ENCODE measurements around the gene NIP7. TPM values are rescaled to one million over a fixed set of nuclear protein-coding genes. Genes with fewer than 3 reads are reported as not detected.

Gene NIP7
- total RNA-seq, 4 donors from 2014 or later, result 7.3 to 13.5 (median 9.7) TPM

DNA sequence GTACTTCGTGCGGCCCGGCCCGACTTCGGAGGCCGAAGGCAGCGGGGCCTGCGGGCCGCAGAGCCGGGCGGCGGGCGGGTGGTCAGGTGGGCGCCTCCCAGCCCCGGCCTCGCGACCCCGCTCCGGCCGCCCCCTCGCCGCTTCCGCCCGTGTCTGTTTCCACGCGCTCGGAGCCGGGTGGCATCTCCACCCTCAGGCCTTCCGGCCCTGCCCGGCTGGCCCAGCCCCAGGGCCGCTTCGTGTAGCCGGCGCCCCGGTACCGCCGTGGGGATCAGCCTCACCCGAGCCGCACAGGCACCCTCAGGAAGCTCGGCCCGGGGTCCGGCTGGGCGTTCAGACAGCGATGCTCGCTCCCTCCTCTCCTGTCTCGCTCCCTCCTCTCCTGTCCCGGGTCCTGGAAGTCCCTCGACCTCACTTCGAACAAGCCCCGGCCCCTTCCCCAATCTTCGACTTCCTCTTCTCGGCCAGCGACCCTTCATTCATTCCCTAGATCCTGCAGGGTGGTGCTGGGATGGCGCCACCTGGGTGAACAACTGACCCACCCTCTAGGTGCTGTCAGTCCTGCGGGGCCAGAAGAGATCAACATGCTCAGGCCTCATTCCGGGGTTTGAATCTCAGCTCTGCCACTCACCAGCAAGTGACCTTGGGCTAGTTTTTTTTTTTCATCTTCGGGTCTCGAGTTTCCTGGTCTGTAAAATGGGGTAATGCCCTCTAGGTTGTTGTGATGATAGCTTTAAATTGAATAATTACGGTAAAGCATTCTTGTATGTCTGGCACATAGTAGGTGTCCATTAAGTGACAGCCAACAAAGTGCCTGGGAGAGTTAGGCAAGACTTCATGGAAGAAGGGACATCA, 27.8 kb upstream of the NIP7 start:
- DNase-seq (no peak), ATAC-seq (peak; percentile 44 to 57)
- Histone ChIP-seq H3K27ac (peak overlapping the region; percentile 81 to 95 (median 90)), H3K36me3 (peaks cover 0 to 30% of the 10 kb centered on the region in 2 donors), H3K9me3 (no peaks in the 10 kb centered on the region), H3K27me3 (no peaks in the 10 kb centered on the region), H3K4me1 (peaks cover 15 to 24% of the 10 kb centered on the region in 2 donors), H3K4me3 (peak overlapping the region; percentile 74 to 97 (median 76))
- TF ChIP-seq, protein P1, sequence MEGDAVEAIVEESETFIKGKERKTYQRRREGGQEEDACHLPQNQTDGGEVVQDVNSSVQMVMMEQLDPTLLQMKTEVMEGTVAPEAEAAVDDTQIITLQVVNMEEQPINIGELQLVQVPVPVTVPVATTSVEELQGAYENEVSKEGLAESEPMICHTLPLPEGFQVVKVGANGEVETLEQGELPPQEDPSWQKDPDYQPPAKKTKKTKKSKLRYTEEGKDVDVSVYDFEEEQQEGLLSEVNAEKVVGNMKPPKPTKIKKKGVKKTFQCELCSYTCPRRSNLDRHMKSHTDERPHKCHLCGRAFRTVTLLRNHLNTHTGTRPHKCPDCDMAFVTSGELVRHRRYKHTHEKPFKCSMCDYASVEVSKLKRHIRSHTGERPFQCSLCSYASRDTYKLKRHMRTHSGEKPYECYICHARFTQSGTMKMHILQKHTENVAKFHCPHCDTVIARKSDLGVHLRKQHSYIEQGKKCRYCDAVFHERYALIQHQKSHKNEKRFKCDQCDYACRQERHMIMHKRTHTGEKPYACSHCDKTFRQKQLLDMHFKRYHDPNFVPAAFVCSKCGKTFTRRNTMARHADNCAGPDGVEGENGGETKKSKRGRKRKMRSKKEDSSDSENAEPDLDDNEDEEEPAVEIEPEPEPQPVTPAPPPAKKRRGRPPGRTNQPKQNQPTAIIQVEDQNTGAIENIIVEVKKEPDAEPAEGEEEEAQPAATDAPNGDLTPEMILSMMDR (IDR thresholded peaks at IDR 0.05 in 4 of 5, conservative IDR thresholded peaks at IDR 0.05 in 1 of 5), result peak in 1 of 5 experiments; percentile 7
- TF ChIP-seq POLR2A (IDR thresholded peaks at IDR 0.05), result no peak
- in situ Hi-C loops (cut with MboI; ENCODE audit: low sequenced_read_pairs in 4 of 4) (no loop called here), intact Hi-C loops (cut with DNase I; ENCODE audit: low total_unique reads) (loop anchor here (1.0 kb wide), 3 partner anchors 19 to 124 kb away; partner anchors contain the start of genes COG8, NIP7, PDF and SNTB2)

DNA sequence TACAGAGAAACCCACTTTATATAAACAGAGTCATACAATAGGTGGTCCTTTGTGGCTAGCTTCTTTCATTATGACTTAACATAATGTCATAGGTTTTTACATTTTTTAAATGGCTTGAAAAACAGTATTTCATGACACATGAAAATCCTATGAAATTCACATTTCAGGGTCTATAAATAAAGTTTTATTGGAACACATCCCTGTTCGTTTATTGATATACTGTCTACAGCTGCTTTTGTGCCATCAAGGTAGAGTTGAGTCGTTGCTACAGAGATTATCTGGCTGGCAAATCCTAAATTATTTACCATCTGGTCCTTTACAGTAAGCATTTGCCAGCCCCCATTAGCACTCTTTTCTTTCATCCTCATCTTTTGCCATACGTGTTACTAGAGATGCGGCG, 26.1 kb upstream of the NIP7 start:
- ATAC-seq, result no peak

DNA sequence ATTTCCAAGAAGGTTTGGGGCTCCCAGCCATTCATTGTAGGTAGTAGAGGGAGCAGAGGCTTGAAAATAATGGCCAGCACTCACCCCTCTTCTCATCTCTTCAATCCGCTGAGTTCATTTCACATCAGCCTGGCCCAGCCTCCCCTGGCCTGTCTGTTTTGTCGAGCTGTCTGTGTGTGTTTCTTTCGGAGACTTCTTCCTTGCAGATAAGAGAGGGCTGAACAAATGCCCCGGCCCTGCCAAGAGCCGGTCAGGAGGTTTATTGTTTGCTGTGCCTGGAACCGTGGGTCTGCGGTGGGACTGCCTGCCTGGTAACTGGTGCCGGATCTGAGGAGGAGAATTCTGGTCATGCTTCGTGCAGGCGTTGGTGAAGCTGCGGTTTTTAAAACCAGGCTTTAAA, 25.0 kb upstream of the NIP7 start:
- ATAC-seq (no peak), DNase-seq (no peak)
- no peak for TF ChIP-seq POLR2A (IDR thresholded peaks at IDR 0.05)
- TF ChIP-seq, protein P1 (IDR thresholded peaks at IDR 0.05 in 4 of 5, conservative IDR thresholded peaks at IDR 0.05 in 1 of 5), result no peak
- Histone ChIP-seq H3K36me3 (peaks cover 0 to 49% of the 10 kb centered on the region in 2 donors), H3K27ac (peak overlapping the region in 1 of 4 donors; percentile 82), H3K4me1 (peaks cover 15 to 28% of the 10 kb centered on the region in 2 donors), H3K27me3 (no peaks in the 10 kb centered on the region), H3K4me3 (no peak overlapping the region), H3K9me3 (no peaks in the 10 kb centered on the region)
- in situ Hi-C loops (cut with MboI; ENCODE audit: low sequenced_read_pairs in 4 of 4), result no loop called here
- intact Hi-C loops (cut with DNase I; ENCODE audit: low total_unique reads), result no loop called here

More for the DNA sequence above, 26.1 kb upstream of the NIP7 start:
- TF ChIP-seq POLR2A (IDR thresholded peaks at IDR 0.05), result no peak
- TF ChIP-seq, protein P1 (IDR thresholded peaks at IDR 0.05 in 4 of 5, conservative IDR thresholded peaks at IDR 0.05 in 1 of 5), result no peak
- Histone ChIP-seq H3K4me3 (no peak overlapping the region), H3K9me3 (no peaks in the 10 kb centered on the region), H3K4me1 (peaks cover 15 to 28% of the 10 kb centered on the region in 2 donors), H3K27me3 (no peaks in the 10 kb centered on the region), H3K36me3 (peaks cover 0 to 39% of the 10 kb centered on the region in 2 donors), H3K27ac (no peak overlapping the region)
- intact Hi-C loops (cut with DNase I; ENCODE audit: low total_unique reads) (no loop called here), in situ Hi-C loops (cut with MboI; ENCODE audit: low sequenced_read_pairs in 4 of 4) (no loop called here)
- no peak for DNase-seq

- in situ Hi-C loops (cut with MboI; ENCODE audit: low sequenced_read_pairs in 4 of 4) (no loop called here), intact Hi-C loops (cut with DNase I; ENCODE audit: low total_unique reads) (no loop called here)
- DNase-seq, result no peak
- ATAC-seq, result no peak
- no peaks in the 10 kb centered on the region for H3K27me3 ChIP-seq
- H3K27ac ChIP-seq, result peak overlapping the region; percentile 47 to 82 (median 66)
- H3K4me3 ChIP-seq, result no peak overlapping the region
- peaks cover 0 to 61% of the 10 kb centered on the region in 2 donors for H3K36me3 ChIP-seq
- H3K4me1 ChIP-seq, result peaks cover 12 to 24% of the 10 kb centered on the region in 2 donors
- H3K9me3 ChIP-seq, result no peaks in the 10 kb centered on the region
- TF ChIP-seq POLR2A (IDR thresholded peaks at IDR 0.05), result no peak
- TF ChIP-seq, protein P1 (IDR thresholded peaks at IDR 0.05 in 4 of 5, conservative IDR thresholded peaks at IDR 0.05 in 1 of 5), result no peak
Observed at GRCh38 chr16:69315486-69316311, 23.9 kb upstream of the NIP7 start.

Measured in gastrocnemius medialis (tissue), 4 donors.